OCI-LY1 (cell line): ENCODE data around the gene MPZL1.

Experiments used
- H2AFZ ChIP-seq: fragments of 200-600 bp; sonication (generic), shearing (Covaris generic); 2 replicates; pipeline ENCODE4 v1.6.0; 2014; ENCODE audit warnings: antibody characterized with exemption, mild to moderate bottlenecking, low read length
- H3F3A ChIP-seq: fragments of 200-600 bp; sonication (generic), shearing (Covaris generic); 2 replicates; pipeline ENCODE4 v1.6.0; 2014; ENCODE audit warnings: mild to moderate bottlenecking, antibody characterized with exemption, low read length, moderate library complexity; ENCODE audit not compliant: insufficient read depth
- H3K27ac ChIP-seq: fragments of 200-600 bp; sonication (generic); 2 replicates; pipeline ENCODE4 v1.5.1; 2014; ENCODE audit warnings: low read length, mixed run types, mild to moderate bottlenecking, low read depth; ENCODE audit not compliant: poor library complexity, severe bottlenecking
- H3K27me3 ChIP-seq: fragments of 200-600 bp; sonication (generic); 2 replicates; pipeline ENCODE4 v1.6.0; 2014; ENCODE audit warnings: antibody characterized with exemption, mild to moderate bottlenecking, low read length, moderate library complexity; ENCODE audit not compliant: insufficient read depth
- H3K36me3 ChIP-seq: fragments of 200-600 bp; sonication (generic); 2 replicates; pipeline ENCODE4 v1.6.1; 2014; ENCODE audit warnings: mild to moderate bottlenecking, antibody characterized with exemption, low read length, moderate library complexity, mixed read lengths; ENCODE audit not compliant: insufficient read depth
- H3K4me1 ChIP-seq: fragments of 200-600 bp; sonication (generic); 2 replicates; pipeline ENCODE4 v1.5.1; 2014; ENCODE audit warnings: mild to moderate bottlenecking, low read length, moderate library complexity; ENCODE audit not compliant: insufficient read depth, severe bottlenecking
- H3K4me2 ChIP-seq: fragments of 200-600 bp; sonication (generic), shearing (Covaris generic); 2 replicates; pipeline ENCODE4 v1.6.1; 2014; ENCODE audit warnings: low read length
- H3K4me3 ChIP-seq: fragments of 200-600 bp; sonication (generic); 2 replicates; pipeline ENCODE4 v1.5.1; 2014; ENCODE audit warnings: low read length, low read depth, mild to moderate bottlenecking, mixed read lengths; ENCODE audit not compliant: poor library complexity, severe bottlenecking
- H3K79me2 ChIP-seq: fragments of 200-600 bp; shearing (Covaris generic); 2 replicates; pipeline ENCODE4 v1.6.1; 2016; ENCODE audit warnings: mixed run types, low read length, mixed read lengths; ENCODE audit not compliant: insufficient read depth
- H3K9ac ChIP-seq: fragments of 200-600 bp; sonication (generic), shearing (Covaris generic); 2 replicates; pipeline ENCODE4 v1.6.1; 2014; ENCODE audit warnings: mild to moderate bottlenecking, low read length, mixed read lengths
- H3K9me2 ChIP-seq: fragments of 200-600 bp; sonication (generic), shearing (Covaris generic); 2 replicates; pipeline ENCODE4 v1.6.1; 2014; ENCODE audit warnings: low read depth, mild to moderate bottlenecking, low read length, mixed read lengths
- H3K9me3 ChIP-seq: fragments of 200-600 bp; shearing (Covaris generic); 2 replicates; pipeline ENCODE4 v1.6.1; 2014; ENCODE audit warnings: low read length, mixed read lengths
- H4K20me1 ChIP-seq: fragments of 200-600 bp; sonication (generic), shearing (Covaris generic); 2 replicates; pipeline ENCODE4 v1.6.0; 2016; ENCODE audit warnings: mild to moderate bottlenecking, low read length; ENCODE audit not compliant: insufficient read depth
- EZH2 ChIP-seq: fragments of 200-600 bp; sonication (generic), shearing (Covaris generic); IDR thresholded peaks from 2 replicates; pipeline ENCODE4 v1.8.0; 2017; ENCODE audit warnings: borderline replicate concordance, mixed run types, mild to moderate bottlenecking, antibody characterized with exemption, low read length, moderate library complexity, mixed read lengths
- TF ChIP-seq, protein P1 (sequence below): fragments of 200-600 bp; sonication (generic), shearing (Covaris generic); IDR thresholded peaks from 2 replicates; pipeline ENCODE4 v1.5.1; 2017; ENCODE audit warnings: mild to moderate bottlenecking, antibody characterized with exemption, low read length, moderate library complexity, mixed read lengths

The MPZL1 gene

DNA sequence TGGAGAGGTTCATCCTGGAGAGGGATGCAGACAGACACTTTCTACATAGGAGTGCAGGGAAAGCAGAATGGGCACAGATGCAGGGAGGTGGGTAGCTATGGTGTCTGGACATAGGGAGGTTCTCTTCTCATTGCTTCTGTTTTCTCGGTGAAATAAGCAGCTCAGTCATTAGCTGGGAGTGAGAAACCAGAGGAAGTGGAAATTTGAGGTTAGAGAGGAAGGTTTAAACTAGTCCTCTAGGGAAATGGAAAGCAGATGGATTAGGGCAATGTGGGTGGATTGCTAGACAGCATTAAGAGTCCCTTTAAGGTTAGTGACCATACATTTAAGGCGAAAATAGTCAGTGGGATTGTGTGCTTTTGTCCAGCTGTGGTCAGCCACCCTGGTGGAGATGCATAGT, 39.6 kb downstream of the MPZL1 start:
- H3F3A ChIP-seq: no peaks in the 10 kb centered on the region
- TF ChIP-seq, protein P1, sequence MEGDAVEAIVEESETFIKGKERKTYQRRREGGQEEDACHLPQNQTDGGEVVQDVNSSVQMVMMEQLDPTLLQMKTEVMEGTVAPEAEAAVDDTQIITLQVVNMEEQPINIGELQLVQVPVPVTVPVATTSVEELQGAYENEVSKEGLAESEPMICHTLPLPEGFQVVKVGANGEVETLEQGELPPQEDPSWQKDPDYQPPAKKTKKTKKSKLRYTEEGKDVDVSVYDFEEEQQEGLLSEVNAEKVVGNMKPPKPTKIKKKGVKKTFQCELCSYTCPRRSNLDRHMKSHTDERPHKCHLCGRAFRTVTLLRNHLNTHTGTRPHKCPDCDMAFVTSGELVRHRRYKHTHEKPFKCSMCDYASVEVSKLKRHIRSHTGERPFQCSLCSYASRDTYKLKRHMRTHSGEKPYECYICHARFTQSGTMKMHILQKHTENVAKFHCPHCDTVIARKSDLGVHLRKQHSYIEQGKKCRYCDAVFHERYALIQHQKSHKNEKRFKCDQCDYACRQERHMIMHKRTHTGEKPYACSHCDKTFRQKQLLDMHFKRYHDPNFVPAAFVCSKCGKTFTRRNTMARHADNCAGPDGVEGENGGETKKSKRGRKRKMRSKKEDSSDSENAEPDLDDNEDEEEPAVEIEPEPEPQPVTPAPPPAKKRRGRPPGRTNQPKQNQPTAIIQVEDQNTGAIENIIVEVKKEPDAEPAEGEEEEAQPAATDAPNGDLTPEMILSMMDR: no peak
- no peak for TF ChIP-seq EZH2
- peaks cover 13% of the 10 kb centered on the region for H3K4me1 ChIP-seq
- peaks cover 5% of the 10 kb centered on the region; the same call in 1 of the 2 replicates for H3K79me2 ChIP-seq
- no peaks in the 10 kb centered on the region for H3K9me3 ChIP-seq
- no peak overlapping the region for H3K27ac ChIP-seq
- H3K4me2 ChIP-seq: no peak overlapping the region
- H3K27me3 ChIP-seq: no peaks in the 10 kb centered on the region
- no peak overlapping the region for H3K4me3 ChIP-seq
- no peaks in the 10 kb centered on the region for H4K20me1 ChIP-seq
- no peaks in the 10 kb centered on the region for H3K9me2 ChIP-seq
- H3K9ac ChIP-seq: no peak overlapping the region
- peaks cover 10% of the 10 kb centered on the region; the same call in 1 of the 2 replicates for H3K36me3 ChIP-seq
- no peak overlapping the region for H2AFZ ChIP-seq

DNA sequence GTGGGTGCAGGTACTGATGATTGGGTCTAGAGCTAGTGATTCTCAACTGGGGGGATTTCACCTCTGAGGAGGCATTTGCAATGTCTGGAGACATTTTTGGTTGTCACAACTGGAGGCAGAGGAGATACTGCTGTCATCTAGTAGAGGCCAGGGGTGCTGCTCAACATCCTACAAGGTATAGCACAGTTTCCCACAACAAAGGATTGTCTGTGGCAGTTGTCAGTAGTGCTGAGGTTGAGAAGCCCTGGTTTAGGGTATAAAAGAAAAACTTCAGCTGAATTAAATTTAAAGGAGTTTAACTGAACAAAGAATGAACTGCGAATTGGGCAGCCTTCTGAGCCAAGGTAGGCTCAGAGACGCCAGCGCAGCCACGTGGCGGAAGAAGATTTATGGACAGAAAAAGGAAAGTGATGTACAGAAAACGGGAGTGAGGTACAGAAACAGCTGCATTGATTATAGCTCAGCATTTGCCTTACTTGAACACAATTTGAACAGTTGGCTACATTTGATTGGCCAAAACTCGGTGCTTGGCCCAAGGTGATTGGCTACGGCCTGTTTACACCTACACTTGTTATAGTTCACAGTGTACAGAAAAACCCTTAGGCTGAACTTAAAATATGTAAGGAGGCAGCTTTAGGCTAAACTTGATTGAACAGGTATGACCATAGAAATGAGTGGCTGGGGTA, 40.4 kb downstream of the MPZL1 start:
- Histone ChIP-seq H3K79me2 (peaks cover 3% of the 10 kb centered on the region; the same call in 1 of the 2 replicates), H3F3A (no peaks in the 10 kb centered on the region), H4K20me1 (no peaks in the 10 kb centered on the region), H3K27ac (no peak overlapping the region), H3K9ac (no peak overlapping the region), H3K4me2 (no peak overlapping the region), H2AFZ (no peak overlapping the region), H3K9me3 (no peaks in the 10 kb centered on the region), H3K9me2 (no peaks in the 10 kb centered on the region), H3K36me3 (peaks cover 18% of the 10 kb centered on the region; the same call in 1 of the 2 replicates), H3K27me3 (no peaks in the 10 kb centered on the region), H3K4me3 (no peak overlapping the region), H3K4me1 (peaks cover 5% of the 10 kb centered on the region)
- no peak for TF ChIP-seq EZH2
- TF ChIP-seq, protein P1: no peak

DNA sequence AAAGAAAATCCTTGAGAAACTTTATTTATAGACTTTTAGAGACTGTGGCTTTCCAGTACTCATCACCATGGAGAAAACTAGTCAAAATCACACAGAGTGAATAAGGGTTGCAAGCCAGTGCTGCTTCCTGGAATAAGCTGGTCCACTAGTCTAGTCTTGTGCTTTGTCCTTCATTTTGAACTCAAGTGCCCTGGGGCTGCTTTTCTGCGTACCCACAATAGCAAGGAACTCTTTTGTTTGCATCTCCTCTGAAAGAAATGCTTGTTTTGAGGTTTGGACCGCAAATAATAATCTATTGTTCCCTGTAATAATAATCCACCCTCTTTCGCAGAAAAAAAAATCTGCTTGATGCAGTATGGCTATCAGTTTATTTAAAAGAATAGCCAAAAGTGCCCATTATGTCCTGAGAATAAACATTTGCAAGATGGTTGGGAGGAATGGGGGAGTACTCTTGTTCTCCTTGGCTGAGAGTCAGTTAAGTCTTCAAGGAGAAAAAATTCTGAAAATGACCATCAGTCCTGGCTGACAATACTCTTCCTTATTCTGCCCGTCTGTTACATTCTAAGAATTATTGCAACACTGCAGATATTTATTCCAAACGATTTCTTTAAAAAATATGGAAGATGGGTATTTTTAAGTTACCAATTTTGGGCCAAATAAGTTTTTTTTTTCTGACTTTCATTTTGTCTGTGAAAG, 41.9 kb downstream of the MPZL1 start:
- H3K4me3 ChIP-seq: no peak overlapping the region
- H3F3A ChIP-seq: no peaks in the 10 kb centered on the region
- no peaks in the 10 kb centered on the region for H3K27me3 ChIP-seq
- no peak overlapping the region for H2AFZ ChIP-seq
- TF ChIP-seq, protein P1: no peak
- TF ChIP-seq EZH2: no peak
- H3K4me2 ChIP-seq: no peak overlapping the region
- H3K27ac ChIP-seq: no peak overlapping the region
- H3K9me2 ChIP-seq: no peaks in the 10 kb centered on the region
- H4K20me1 ChIP-seq: no peaks in the 10 kb centered on the region
- H3K4me1 ChIP-seq: no peaks in the 10 kb centered on the region
- H3K79me2 ChIP-seq: no peaks in the 10 kb centered on the region
- H3K9ac ChIP-seq: no peak overlapping the region
- no peaks in the 10 kb centered on the region for H3K9me3 ChIP-seq
- H3K36me3 ChIP-seq: peaks cover 29% of the 10 kb centered on the region
